Activated naive CD8-positive, alpha-beta T cell (primary cell): ENCODE results near the gene NDUFA7.
"Not testable (repeated sequence)": the region's sequence is repeated elsewhere in the genome, so short reads cannot be mapped to it uniquely, and the experiment has no call there.

Experiments
- H3K27ac Mint-ChIP-seq: one replicate; pipeline ENCODE4 v1.8.0; 2021; ENCODE audit warnings: mixed read lengths
- H3K27me3 Mint-ChIP-seq: one replicate; pipeline ENCODE4 v1.8.0; 2021; ENCODE audit warnings: mixed read lengths
- H3K36me3 Mint-ChIP-seq: one replicate; pipeline ENCODE4 v1.8.0; 2021; ENCODE audit warnings: mixed read lengths
- H3K4me1 Mint-ChIP-seq: one replicate; pipeline ENCODE4 v1.8.0; 2021; ENCODE audit warnings: low read depth, mixed read lengths
- H3K4me3 Mint-ChIP-seq: one replicate; pipeline ENCODE4 v1.8.0; 2021; ENCODE audit warnings: mild to moderate bottlenecking, mixed read lengths
- H3K9me3 Mint-ChIP-seq: one replicate; pipeline ENCODE4 v1.8.0; 2021; ENCODE audit warnings: low read depth, mixed read lengths

Gene NDUFA7

DNA sequence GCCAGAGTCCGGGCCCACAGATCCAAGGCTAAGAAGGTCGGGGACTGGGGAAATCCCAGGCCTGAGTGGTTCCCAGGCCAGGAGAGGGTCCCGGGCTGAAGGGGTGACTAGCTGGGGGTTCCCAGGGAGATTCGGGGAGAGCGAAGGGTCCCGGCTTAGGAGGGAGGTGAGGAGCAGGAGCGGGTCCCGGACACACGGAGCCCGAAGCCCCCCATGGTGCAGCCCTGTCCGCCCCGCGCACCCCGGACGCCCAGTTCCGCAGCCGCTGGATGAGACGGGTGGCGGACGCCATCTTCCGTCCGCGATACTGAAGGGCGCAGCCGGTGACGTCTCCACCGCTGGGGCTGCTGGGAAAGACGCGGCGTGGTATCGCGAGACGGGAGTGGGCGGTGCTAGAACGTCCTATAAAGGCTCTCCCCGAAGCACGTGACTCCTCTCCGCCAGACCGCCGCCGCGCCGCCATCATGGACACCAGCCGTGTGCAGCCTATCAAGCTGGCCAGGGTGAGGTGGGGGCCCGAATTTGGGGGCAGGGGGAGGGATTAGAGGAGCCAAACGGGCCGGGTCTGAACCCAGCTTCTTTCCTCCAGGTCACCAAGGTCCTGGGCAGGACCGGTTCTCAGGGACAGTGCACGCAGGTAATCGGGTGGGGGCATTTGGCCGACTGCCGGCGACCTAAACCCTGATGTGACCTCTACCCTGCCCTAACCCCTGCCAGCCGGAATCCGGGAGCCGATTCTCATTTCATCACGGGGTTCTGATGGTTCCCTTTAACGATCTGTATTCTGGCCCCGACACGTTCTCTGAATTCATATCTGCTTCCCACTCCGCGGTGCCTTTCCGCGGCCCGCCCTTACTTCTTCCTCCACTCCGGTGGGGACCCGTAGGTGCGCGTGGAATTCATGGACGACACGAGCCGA is at the start of gene NDUFA7, which contains the start of gene RPS28:
NDUFA7 (minus strand) TSS at position 309 of the 919 bp plus-strand sequence; CDS start at position 292, 17 bp downstream.
RPS28 (plus strand) TSS at position 430 of the 919 bp plus-strand sequence; CDS start at position 465, 35 bp downstream.
- Mint-ChIP-seq H3K4me3 (peak within 1 kb of the TSS; percentile 100), H3K27me3 (no peaks in the 10 kb centered on the region), H3K36me3 (peaks cover 4% of the 10 kb centered on the region), H3K27ac (peak within 1 kb of the TSS; percentile 99), H3K4me1 (peaks cover 31% of the 10 kb centered on the region), H3K9me3 (no peaks in the 10 kb centered on the region)

DNA sequence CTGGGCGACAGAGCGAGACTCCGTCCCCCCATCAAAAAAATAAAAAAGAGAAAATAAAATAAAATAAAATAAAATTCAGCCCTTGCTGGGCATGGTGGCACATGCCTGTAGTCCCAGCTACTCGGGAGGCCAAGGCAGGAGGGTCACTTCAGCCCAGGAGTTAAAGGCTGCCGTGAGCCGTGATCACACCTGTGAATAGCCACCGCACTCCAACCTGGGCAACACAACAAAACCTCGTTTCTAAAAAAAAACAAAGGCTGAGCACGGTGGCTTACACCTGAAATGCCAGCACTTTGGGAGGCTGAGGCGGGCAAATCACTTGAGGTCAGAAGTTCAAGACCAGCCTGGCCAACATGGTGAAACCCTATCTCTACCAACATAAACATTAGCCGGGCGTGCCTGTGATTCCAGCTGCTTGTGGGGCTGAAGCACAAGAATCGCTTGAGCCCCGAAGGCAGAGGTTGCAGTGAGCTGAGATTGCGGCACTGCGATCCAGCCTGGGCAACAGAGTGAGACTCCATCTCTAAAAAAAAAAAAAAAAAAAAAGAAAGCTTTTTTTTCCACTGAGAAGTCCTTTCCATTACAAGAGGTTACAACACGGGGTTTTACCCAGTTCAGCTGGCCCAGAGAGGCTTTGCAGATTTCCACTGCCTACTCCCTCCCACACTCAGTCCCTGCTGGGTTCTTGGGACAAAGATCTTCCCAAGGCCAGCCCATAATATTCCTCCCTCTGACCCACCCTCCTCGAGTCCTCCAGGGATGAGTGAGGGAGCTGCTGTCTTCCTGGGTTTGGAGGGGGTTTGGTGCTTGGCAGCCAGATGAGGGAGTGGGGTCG is 49.2 kb upstream of the NDUFA7 start:
- Mint-ChIP-seq H3K36me3 (no peaks in the 10 kb centered on the region), H3K9me3 (no peaks in the 10 kb centered on the region), H3K27me3 (peaks cover 16% of the 10 kb centered on the region), H3K27ac (no peak overlapping the region), H3K4me1 (no peaks in the 10 kb centered on the region), H3K4me3 (no peak overlapping the region)

DNA sequence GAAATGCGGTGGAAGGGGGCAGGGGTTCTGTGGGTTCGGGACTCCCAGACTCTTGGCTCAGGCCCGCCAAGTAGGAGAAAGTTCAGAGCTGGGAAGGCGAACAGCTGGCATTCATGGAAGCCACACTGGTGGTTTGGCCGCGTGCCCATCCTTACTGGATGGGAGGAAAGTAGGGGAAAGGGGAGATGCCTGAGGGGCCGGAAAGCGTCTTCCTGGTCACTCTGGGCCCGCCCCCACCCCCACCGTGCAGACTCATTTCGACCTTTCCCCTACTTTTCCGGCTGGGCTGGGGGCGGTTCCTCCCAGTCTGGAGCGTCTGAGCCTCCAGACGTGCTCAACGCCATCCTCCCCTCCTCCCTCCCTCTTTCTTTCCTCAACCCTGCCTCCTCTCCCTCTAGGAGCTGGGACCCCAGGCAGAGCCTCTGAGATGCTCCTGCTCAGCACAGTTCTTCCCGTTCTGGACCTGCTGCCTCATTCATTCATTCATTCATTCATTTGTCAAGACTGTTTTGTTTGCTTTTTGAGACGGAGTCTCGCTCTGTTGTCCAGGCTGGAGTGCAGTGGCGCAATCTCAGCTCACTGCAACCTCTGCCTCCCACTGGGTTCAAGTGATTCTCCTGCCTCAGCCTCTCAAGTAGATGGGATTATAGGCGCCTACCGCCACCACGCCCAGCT is 46.3 kb upstream of the NDUFA7 start:
- Mint-ChIP-seq H3K4me3 (no peak overlapping the region), H3K9me3 (no peaks in the 10 kb centered on the region), H3K27me3 (peaks cover 18% of the 10 kb centered on the region), H3K27ac (no peak overlapping the region), H3K4me1 (peaks cover 8% of the 10 kb centered on the region), H3K36me3 (no peaks in the 10 kb centered on the region)

DNA sequence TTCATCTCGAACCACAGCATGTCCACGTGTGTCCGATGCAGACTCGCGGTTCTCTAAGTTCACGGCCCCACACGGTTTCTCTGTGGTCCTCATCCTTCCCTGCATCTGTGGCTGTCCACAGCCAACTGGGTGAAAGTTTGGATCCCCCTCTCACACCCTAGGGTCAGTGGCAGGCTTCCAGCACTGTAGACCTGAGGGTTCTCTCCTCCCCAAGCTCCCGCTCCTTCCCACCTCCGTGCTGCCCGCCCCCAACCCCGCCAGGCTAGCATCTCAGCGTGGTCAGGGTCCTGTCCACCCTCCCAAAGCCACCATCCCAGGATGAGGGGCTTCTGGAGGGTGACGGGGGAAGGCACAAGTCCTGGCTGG is 45.8 kb upstream of the NDUFA7 start:
- H3K9me3 Mint-ChIP-seq: no peaks in the 10 kb centered on the region
- H3K27ac Mint-ChIP-seq: no peak overlapping the region
- H3K4me1 Mint-ChIP-seq: peaks cover 8% of the 10 kb centered on the region
- no peaks in the 10 kb centered on the region for H3K36me3 Mint-ChIP-seq
- H3K4me3 Mint-ChIP-seq: no peak overlapping the region
- peaks cover 20% of the 10 kb centered on the region for H3K27me3 Mint-ChIP-seq

DNA sequence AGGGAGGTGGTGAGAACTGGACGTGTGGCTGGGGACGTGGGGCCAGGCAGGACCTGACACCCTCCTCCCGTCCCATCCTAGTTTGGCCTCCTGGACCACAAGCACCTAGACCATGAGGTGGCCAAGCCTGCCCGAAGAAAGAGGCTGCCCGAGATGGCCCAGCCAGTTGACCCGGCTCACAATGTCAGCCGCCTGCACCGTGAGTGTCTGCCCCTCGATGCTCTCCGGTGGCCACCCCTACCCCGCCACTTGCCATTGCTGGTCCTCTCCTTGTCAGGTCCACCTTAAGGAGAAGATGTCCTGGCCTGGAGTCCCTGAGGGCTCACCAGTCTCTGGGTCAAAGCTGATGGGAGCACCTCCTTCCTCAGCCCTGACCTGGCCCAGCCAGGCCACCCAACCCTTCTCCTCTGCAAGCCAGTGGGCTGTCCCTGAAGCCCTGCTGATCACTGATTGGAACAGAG is 45.0 kb upstream of the NDUFA7 start:
- no peak overlapping the region for H3K4me3 Mint-ChIP-seq
- H3K4me1 Mint-ChIP-seq: peaks cover 10% of the 10 kb centered on the region
- peaks cover 23% of the 10 kb centered on the region for H3K27me3 Mint-ChIP-seq
- H3K27ac Mint-ChIP-seq: no peak overlapping the region
- no peaks in the 10 kb centered on the region for H3K9me3 Mint-ChIP-seq
- H3K36me3 Mint-ChIP-seq: no peaks in the 10 kb centered on the region

DNA sequence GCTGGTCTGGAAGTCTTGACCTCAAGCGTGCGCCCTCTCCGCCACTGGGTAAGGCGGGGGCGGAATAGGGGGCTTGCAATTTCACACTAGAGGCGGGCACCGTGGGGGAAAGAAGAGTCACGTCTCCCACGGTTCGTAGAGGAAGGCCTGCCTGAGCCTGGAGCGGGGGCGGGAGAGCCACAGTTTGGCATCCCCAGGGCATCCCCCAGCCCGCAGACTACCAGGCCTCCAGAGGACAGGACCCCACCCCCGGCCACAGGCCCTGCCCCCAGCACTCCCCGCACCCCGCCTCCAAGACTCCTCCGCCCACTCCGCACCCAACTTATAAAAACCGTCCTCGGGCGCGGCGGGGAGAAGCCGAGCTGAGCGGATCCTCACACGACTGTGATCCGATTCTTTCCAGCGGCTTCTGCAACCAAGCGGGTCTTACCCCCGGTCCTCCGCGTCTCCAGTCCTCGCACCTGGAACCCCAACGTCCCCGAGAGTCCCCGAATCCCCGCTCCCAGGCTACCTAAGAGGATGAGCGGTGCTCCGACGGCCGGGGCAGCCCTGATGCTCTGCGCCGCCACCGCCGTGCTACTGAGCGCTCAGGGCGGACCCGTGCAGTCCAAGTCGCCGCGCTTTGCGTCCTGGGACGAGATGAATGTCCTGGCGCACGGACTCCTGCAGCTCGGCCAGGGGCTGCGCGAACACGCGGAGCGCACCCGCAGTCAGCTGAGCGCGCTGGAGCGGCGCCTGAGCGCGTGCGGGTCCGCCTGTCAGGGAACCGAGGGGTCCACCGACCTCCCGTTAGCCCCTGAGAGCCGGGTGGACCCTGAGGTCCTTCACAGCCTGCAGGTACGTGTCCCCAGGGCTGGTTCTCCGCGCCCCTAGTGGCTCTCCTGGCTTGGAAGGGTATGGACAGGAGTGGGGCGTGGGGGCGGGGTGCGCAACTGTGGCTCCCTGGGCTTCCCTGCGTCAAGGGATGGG is 42.9 kb upstream of the NDUFA7 start, which contains the start of gene ANGPTL4:
ANGPTL4 (plus strand) TSS at position 353 of the 969 bp plus-strand sequence; CDS start at position 520, 167 bp downstream.
- peak within 1 kb of the TSS; percentile 88 for H3K4me3 Mint-ChIP-seq
- H3K27ac Mint-ChIP-seq: no peak within 1 kb of the TSS
- peaks cover 23% of the 10 kb centered on the region for H3K27me3 Mint-ChIP-seq
- peaks cover 10% of the 10 kb centered on the region for H3K4me1 Mint-ChIP-seq
- H3K9me3 Mint-ChIP-seq: no peaks in the 10 kb centered on the region
- H3K36me3 Mint-ChIP-seq: no peaks in the 10 kb centered on the region

DNA sequence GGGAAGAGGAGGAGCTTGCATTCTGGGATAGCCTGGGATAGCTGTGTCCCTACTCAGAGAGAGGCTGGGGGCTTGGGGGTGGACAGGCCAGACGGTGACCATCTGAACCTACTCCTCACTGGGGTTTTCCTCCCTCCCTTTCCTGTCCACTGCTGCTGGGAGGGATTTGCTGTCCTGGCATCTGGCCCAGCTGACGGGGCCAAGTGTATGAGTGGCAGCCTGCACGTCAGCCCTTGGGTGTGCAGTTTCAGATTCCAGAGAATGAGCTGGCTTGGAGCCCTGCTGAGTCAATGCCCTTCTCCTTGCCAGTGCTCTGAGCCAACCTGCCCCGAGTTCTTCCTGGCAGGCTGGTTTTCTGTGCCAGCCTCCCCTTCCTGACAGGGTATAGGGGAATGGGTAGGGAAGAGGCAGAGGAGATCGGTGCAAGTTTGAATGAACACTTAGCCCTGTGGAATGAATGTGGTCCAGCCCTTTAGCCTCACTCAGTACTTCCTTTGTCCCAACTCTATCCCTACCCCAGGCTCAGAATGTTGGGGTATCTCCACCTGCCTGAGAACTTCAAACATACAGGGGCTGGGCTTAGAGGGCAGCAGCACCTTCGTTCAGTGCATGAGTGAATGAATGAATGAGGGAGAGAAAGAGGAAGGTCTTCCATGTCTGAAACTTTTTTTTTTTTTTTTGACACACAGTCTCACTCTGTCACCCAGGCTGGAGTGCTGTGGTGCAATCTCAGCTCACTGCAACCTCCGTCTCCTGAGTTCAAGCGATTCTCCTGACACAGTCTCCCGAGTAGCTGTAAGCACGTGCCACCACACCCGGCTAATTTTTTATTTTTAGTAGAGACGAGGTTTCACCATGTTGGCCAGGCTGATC is 41.0 kb upstream of the NDUFA7 start:
- H3K9me3 Mint-ChIP-seq: no peaks in the 10 kb centered on the region

DNA sequence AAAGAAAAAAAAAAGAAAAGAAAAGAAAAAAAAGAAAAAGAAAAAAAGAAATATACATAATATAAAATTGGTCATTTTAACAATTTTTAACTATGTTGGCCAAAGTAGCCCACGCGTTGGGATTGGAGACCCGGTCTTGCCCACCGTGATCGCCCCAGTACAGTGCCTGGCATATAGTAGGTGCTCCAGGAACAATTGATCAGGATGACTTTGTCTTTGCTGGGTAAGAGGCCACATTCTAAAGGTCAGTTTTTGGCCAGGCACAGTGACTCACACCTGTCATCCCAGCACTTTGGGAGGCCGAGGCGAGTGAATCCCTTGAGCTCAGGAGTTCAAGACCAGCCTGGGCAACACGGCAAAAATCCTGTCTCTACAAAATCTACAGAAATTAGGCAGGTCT is 39.0 kb upstream of the NDUFA7 start:
- H3K27ac Mint-ChIP-seq: no peak overlapping the region
- peaks cover 3% of the 10 kb centered on the region for H3K9me3 Mint-ChIP-seq
- no peaks in the 10 kb centered on the region for H3K36me3 Mint-ChIP-seq
- peaks cover 10% of the 10 kb centered on the region for H3K4me1 Mint-ChIP-seq
- H3K27me3 Mint-ChIP-seq: peaks cover 11% of the 10 kb centered on the region
- H3K4me3 Mint-ChIP-seq: no peak overlapping the region

More for the DNA sequence above, 41.0 kb upstream of the NDUFA7 start:
- Mint-ChIP-seq H3K4me1 (peaks cover 10% of the 10 kb centered on the region), H3K27ac (no peak overlapping the region), H3K27me3 (peaks cover 14% of the 10 kb centered on the region), H3K4me3 (peak overlapping the region; percentile 51), H3K36me3 (no peaks in the 10 kb centered on the region)

DNA sequence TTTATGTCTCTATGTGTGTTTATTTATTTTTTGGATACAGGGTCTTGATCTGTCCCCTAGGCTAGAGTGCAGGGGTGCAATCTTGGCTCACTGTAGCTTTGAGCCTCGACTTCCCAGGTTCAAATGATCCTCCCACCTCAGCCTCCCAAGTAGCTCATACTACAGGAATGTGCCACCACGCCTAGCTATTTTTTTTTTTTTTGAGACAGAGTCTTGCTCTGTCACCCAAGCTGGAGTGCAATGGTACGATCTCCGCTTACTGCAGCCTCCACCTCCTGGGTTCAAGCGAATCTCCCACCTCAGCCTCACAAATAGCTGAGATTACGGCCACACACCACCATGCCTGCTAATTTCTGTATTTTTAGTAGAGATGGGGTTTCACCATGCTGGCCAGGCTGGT is 37.8 kb upstream of the NDUFA7 start:
- Mint-ChIP-seq H3K4me3 (no peak overlapping the region), H3K27me3 (peaks cover 11% of the 10 kb centered on the region), H3K36me3 (no peaks in the 10 kb centered on the region), H3K4me1 (peaks cover 10% of the 10 kb centered on the region), H3K9me3 (peaks cover 3% of the 10 kb centered on the region), H3K27ac (no peak overlapping the region)

DNA sequence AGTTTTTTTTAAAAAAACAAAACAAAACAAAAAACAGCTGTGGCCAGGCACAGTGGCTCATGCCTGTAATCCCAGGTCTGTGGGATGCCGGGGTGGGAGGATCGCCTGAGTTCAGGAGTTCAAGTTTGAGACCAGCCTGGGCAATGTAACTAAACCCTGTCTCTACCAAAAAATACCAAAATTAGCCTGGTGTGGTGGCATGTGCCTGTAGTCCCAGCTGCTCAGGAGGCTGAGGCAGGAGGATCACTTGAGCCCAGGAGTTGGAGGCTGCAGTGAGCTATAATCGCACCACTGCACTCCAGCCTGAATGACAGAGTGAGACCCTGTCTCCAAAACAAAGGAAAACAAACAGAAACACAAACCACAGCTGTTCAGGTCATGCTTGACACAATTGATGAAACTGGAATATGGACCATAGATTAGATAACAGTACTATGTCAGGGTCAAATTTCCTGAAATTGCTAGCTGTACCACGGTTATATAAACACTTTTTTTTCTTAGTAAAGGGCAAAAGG is 35.9 kb upstream of the NDUFA7 start:
- Mint-ChIP-seq H3K27me3 (peaks cover 7% of the 10 kb centered on the region), H3K9me3 (peaks cover 3% of the 10 kb centered on the region), H3K36me3 (no peaks in the 10 kb centered on the region), H3K4me3 (no peak overlapping the region), H3K27ac (no peak overlapping the region), H3K4me1 (peaks cover 4% of the 10 kb centered on the region)

DNA sequence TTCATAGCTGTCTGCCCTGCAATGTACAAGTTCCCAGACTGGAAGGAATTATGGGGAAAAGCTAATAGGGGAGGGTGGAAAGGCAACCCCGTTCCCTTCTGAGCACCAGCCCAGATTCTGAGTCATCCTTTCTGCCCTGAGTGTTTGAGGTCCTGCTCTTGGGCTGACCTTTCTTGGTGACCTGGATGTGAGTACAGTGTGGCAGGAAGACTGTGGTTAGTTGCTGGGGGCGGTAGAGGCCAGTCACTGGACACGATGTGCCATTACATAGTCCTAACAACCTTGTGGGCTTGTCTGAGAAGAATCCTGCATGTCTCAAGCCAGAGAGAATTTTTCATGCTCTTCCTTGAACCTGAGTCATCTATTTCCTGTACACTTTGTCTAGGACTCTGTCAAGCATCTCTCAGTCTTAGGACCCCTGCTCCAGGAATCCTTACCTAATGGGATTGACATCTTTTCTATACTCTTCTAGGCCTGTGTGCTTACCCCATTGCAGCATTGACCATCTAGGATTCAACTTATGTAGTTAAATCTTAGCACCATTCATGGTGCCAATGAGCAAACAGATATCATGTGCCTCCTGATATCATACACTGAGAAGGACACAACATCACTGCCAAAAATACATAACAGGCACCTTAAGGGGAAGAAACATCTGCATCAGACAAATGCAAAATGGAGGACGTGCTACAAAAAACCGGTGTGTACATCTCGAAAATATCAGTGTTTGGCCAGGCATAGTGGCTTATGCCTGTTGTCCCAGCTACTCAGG is 34.6 kb upstream of the NDUFA7 start:
- peaks cover 3% of the 10 kb centered on the region for H3K9me3 Mint-ChIP-seq
- no peaks in the 10 kb centered on the region for H3K36me3 Mint-ChIP-seq
- no peak overlapping the region for H3K27ac Mint-ChIP-seq
- H3K4me3 Mint-ChIP-seq: no peak overlapping the region
- H3K4me1 Mint-ChIP-seq: peaks cover 2% of the 10 kb centered on the region
- peaks cover 6% of the 10 kb centered on the region for H3K27me3 Mint-ChIP-seq

DNA sequence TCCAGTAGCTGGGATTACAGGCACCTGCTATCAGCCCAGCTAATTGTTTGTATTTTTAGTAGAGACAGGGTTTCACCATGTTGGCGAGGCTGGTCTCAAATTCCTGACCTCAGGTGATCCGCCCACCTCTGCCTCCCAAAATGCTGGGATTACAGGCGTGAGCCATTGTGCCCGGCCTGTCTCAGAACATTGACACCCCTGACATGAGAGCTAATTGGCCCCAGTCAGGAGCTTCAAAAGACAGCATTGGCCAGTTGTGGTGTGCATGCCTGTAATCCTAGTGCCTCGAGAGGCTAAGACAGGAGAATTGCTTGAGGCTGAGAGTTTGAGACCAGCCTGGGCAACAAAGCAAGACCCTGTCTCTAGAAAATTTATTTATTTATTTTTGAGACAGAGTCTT is 31.7 kb upstream of the NDUFA7 start:
- not testable (repeated sequence) for H3K36me3 Mint-ChIP-seq, H3K4me3 Mint-ChIP-seq

More for the DNA sequence above, 31.7 kb upstream of the NDUFA7 start:
- H3K4me1 Mint-ChIP-seq, H3K9me3 Mint-ChIP-seq, H3K27me3 Mint-ChIP-seq, H3K27ac Mint-ChIP-seq: not testable (repeated sequence)
